Cortex of kidney (tissue), 1 donor: ENCODE data around the gene HOXA6.

Experiments used
- DNase-seq: peaks from one replicate; lab custom pipeline; 2025; lab: John Stamatoyannopoulos, UW

HOXA6 gene

DNA sequence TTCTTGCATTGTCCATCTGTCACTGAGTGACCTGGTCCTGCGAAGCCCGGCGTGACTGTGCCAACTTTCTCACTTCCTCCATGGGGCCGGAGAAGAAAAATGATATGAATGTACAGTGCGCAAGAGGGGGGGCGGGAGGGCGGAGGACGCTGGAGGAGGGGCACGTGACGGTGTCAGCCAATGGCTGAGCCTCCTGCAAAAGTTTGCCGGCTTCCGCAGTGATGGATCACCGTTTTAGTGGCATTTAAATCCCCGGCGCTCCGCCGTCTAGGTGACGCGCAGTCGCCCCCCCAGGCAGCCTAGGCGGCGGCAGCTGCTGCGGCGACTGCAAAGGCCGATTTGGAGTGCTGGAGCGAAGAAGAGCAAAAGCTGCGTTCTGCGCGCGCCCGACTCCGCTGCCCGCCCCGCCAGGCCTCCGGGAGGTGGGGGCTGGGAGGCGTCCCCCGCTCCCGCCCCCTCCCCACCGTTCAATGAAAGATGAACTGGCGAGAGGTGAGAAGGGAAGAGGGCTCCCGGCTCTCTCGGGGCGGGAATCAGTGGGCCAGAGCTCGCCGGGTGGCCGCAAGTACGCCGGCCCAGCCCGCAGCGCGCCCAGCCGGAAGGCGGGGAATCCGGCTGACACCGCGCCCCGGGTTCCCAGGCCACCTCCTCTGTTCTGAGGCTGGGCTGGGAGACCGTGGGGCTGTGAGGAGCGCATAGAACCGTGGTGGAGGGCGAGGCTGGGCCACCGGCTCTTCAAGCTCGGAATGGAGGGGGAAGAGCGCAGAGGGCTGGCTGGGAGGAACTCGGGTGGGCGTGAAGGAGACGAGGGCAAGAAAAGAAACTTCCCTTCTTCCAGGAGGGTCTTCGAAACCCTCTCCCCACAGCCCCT lies 51.4 kb downstream of the HOXA6 start, which contains the start of gene HOXA1:
HOXA1 (minus strand) TSS at position 104 of the 871 bp plus-strand sequence; CDS start at position 16, 88 bp downstream.
- no peak for DNase-seq
